UCSD-AML1 (cell line): Measurements from ENCODE around the gene EMC7.
A peak's percentile ranks its signal among the peaks of the same experiment; 100 is the strongest.

ENCODE experiments used
- DNase-seq: peaks from one replicate; lab custom pipeline; 2025; ENCODE audit not compliant: unreplicated experiment; lab: John Stamatoyannopoulos, UW

Gene EMC7

DNA sequence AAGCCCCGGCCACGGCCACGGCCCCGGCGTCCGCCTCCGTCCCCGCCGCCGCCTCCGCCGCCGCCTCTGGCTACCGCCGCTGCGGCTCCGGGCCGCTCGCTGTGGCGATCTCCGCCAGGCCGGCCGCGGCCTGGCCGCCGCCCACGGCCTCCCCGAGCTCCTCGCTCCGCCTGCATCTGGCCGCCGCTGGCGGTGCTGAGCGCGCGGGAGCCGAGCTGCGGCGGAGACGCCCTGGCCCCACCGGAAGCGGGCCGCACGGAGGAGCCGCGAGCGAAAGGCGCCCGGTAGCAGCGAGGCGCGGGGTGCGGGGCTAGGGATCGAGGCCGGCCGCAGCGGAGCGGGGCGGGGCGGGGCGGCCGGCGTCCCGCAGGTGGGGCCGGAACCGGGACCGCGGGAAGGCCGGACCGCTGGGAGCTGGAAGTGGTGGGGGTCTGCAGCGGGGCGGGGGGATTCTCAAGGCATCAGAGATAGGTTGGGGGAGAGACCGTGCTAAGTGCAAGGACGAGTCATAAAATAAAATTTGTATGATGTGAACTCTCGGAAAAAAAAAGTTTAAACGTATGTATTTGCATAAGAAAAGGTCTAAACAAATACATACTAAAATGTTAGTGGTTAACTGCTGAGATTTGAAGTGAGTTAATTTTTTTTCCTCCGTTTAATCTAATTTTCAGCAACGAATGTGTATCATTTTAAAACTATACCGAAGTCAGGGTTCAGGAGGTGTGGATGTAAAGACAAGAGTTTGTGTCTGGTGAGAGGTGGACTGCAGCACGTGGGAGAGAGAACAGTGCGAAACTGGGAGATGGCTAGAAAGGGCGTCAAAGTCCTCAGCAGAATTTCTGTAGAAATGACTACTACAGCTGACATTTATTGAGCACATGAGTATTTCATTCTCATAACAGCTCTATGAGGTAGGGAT is 62.5 kb downstream of the EMC7 start, which contains the start of gene AVEN:
Gene AVEN, minus strand, starts transcription at position 334 of the 919 bp plus-strand sequence. Its CDS starts 158 bp downstream, at position 176.
- peak; percentile 63 for DNase-seq

DNA sequence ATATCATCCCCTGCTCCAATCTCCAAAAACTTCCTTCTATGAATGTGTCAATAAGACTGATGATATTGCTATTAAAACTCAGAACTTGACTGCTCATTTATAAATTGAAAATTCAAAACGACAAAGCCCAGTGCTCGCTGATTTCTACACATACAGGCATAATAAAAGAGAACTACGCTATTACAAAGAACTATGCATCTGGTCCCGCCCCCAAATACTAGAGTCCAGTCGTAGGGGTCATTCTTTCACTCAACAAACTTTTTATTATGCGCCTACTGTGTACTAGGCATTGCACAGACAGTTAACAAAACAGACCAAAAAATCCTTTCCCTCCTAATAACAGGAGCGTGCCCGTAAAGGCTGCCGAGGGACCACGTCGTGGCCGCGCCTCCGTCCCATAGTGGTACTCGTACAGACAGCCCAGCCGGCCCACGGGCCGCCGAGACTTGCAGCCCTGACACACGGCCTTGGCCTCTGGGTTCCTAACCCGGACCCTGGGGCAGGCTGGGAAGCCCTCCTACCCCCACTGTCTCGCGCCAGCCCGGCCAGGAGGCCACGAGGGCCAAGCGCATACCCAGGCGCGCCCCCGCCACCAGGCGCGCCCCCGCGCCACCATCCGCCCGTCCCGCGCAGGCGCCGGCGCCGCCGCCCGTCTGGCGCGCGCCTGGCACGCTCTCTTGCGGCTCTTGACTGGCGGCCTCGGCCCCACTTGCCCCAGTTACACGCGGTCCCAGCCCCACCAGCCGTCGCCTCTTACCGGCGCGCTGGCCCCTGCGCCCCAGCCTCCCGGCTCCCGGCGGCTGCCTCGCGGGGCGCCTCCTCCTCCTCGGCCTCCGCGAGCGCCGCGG is 63.4 kb downstream of the EMC7 start:
- DNase-seq = peak; percentile 82
